K562 (cell line): ENCODE measurements around the gene PLXNB3. TPM values are rescaled to one million over a fixed set of nuclear protein-coding genes. Genes with fewer than 3 reads are reported as not detected.
A peak's percentile ranks its signal among the peaks of the same experiment; 100 is the strongest.

Experiments used
- ATAC-seq: fragments of 200-7000 bp; cut with Tn5 transposase; 3 replicates; pipeline ENCODE4 v1.9.1; 2020; ENCODE audit warnings: moderate library complexity
- BruUV-seq: library from RNA; stranded (reverse); fragments of 400-500 nt; replicated peaks from 2 replicates; lab custom pipeline; 2021; lab: Mats Ljungman, UMichigan
- CTCF ChIA-PET: fragments of 300-600 bp; formaldehyde crosslinking; extraction: SDS; loops from one replicate; lab custom pipeline; 2021; ENCODE audit warnings: low intra/inter-chr PET ratio; lab: Yijun Ruan, JAX
- POLR2A ChIA-PET: fragments of 300-600, 350-650 bp; sonication (Branson Sonifier 250); formaldehyde crosslinking; extraction: SDS; loops from one replicate; lab custom pipeline; 2021; ENCODE audit warnings: antibody characterized with exemption, inconsistent platforms; lab: Yijun Ruan, JAX
- DNase-seq, 4 experiments: peaks; one replicate each; pipeline versions ENCODE4 v3.0.0 to v3.0.0-alpha.2; 2011 to 2018; ENCODE audit warnings: low spot score in 3 of 4, mixed read lengths in 3 of 4; ENCODE audit errors: extremely low read depth in 1 of 4
- FAIRE-seq: peaks from 2 replicates; lab custom pipeline; 2011; peaks lifted over from hg19 to GRCh38; lab: Jason Lieb, UNC
- H2AFZ ChIP-seq: 2 replicates; pipeline ENCODE4 v1.6.0; 2011; ENCODE audit warnings: low read depth, low read length, control low read depth, inconsistent platforms
- H3K27ac ChIP-seq: fragments of 200-600 bp; 3 replicates; pipeline ENCODE4 v1.8.0; 2011; ENCODE audit warnings: low read depth, mild to moderate bottlenecking, control low read depth, inconsistent platforms, low read length, moderate library complexity, mixed read lengths; ENCODE audit errors: extremely low read depth
- H3K27me3 ChIP-seq, 2 experiments: fragments of 300-600 bp in 1 of 2; 2 replicates in 1 of 2; 3 replicates in 1 of 2; pipeline versions ENCODE4 v1.6.0 to v1.8.0; 2011; ENCODE audit warnings: inconsistent platforms in 2 of 2, low read length in 2 of 2, mild to moderate bottlenecking in 1 of 2, mixed read lengths in 1 of 2, moderate library complexity in 1 of 2; ENCODE audit not compliant: control insufficient read depth in 2 of 2, insufficient read depth in 2 of 2
- H3K36me3 ChIP-seq: fragments of 300-600 bp; 3 replicates; pipeline ENCODE4 v1.8.0; 2011; ENCODE audit warnings: mild to moderate bottlenecking, low read length, inconsistent platforms; ENCODE audit not compliant: control insufficient read depth, insufficient read depth
- H3K4me1 ChIP-seq, 2 experiments: fragments of 200-600 bp in 1 of 2; replicated peaks in 1 of 2; 2 replicates in 1 of 2; 3 replicates in 1 of 2; pipeline versions ENCODE4 v1.5.1 to v1.8.0; 2011; ENCODE audit warnings: inconsistent platforms in 2 of 2, low read length in 2 of 2, mild to moderate bottlenecking in 1 of 2, mixed read lengths in 1 of 2, moderate library complexity in 1 of 2; ENCODE audit not compliant: control insufficient read depth in 2 of 2, insufficient read depth in 2 of 2
- H3K4me2 ChIP-seq: 2 replicates; pipeline ENCODE4 v1.6.1; 2011; ENCODE audit warnings: low read length, control low read depth, inconsistent platforms, mixed read lengths; ENCODE audit not compliant: insufficient read depth
- H3K4me3 ChIP-seq: fragments of 200-600 bp; sonication (generic), shearing (Covaris generic); 2 replicates; pipeline ENCODE4 v1.5.1; 2016; ENCODE audit warnings: control low read depth, inconsistent platforms
- H3K79me2 ChIP-seq: fragments of 200-600 bp; 3 replicates; pipeline ENCODE4 v1.8.0; 2011; ENCODE audit warnings: low read length, inconsistent platforms; ENCODE audit not compliant: control insufficient read depth, insufficient read depth
- H3K9ac ChIP-seq, 2 experiments: 2 replicates each; pipeline versions ENCODE4 v1.6.0 to v1.6.1; 2011; ENCODE audit warnings: low read depth in 2 of 2, low read length in 2 of 2, control low read depth in 1 of 2, inconsistent platforms in 1 of 2, mild to moderate bottlenecking in 1 of 2, mixed read lengths in 1 of 2; ENCODE audit not compliant: insufficient read depth in 1 of 2
- H3K9me1 ChIP-seq: one replicate; pipeline ENCODE4 v1.6.0; 2011; ENCODE audit warnings: inconsistent platforms, mild to moderate bottlenecking, low read length, moderate library complexity; ENCODE audit not compliant: control insufficient read depth, insufficient read depth
- H3K9me3 ChIP-seq: replicated peaks from 2 replicates; pipeline ENCODE4 v1.5.1; 2011; ENCODE audit warnings: low read depth, low read length, inconsistent platforms; ENCODE audit not compliant: control insufficient read depth, insufficient read depth
- H4K20me1 ChIP-seq: replicated peaks from 2 replicates; pipeline ENCODE4 v1.6.1; 2011; ENCODE audit warnings: low read length, inconsistent platforms, mixed read lengths; ENCODE audit not compliant: control insufficient read depth, insufficient read depth
- CHD2 ChIP-seq: IDR thresholded peaks from 2 replicates; pipeline ENCODE4 v1.6.1; 2011; ENCODE audit warnings: low read depth, low read length
- SFPQ ChIP-seq: fragments of 200-400 bp; formaldehyde crosslinking; IDR thresholded peaks from 2 replicates; pipeline ENCODE4 v1.6.1; 2017; ENCODE audit warnings: mild to moderate bottlenecking, low read depth, low read length, moderate library complexity
- SP2 ChIP-seq: IDR thresholded peaks from 2 replicates; pipeline ENCODE4 v1.6.1; 2011; ENCODE audit warnings: mild to moderate bottlenecking, low read depth, low read length, moderate library complexity; ENCODE audit not compliant: poor library complexity, severe bottlenecking; ENCODE audit errors: extremely low read depth
- TCF3 ChIP-seq: sonication (generic); formaldehyde crosslinking; IDR thresholded peaks from 2 replicates; pipeline ENCODE4 v1.4.0; 2020; ENCODE audit warnings: mild to moderate bottlenecking, missing genetic modification reagents
- ZC3H4 ChIP-seq: sonication (generic); formaldehyde crosslinking; IDR thresholded peaks from 2 replicates; pipeline ENCODE4 v1.9.0; 2021; ENCODE audit warnings: missing genetic modification reagents, borderline replicate concordance
- ZNF3 ChIP-seq: fragments of 250-450 bp; sonication (Bioruptor Pico); IDR thresholded peaks from 2 replicates; pipeline ENCODE4 v1.5.0; 2021; ENCODE audit warnings: mild to moderate bottlenecking, moderate library complexity
- ZNF384 ChIP-seq: IDR thresholded peaks from 2 replicates; pipeline ENCODE4 v1.6.1; 2012; ENCODE audit warnings: low read depth, low read length, improper control_type of control experiment
- WGBS: fragments of 100-300 bp; shearing (Covaris generic); methylation state at CpG from one replicate; pipeline ENCODE4 v1.1.6; 2016; ENCODE audit warnings: low coverage, mixed read lengths; ENCODE audit not compliant: insufficient coverage; ENCODE audit errors: missing lambda C conversion rate; 5-methylcytosine and 5-hydroxymethylcytosine counted together
- in situ Hi-C: fragments of 300-500 bp; cut with MboI; formaldehyde crosslinking; loops from 4 replicates; pipeline ENCODE4 v1.15.0; 2018; ENCODE audit warnings: inconsistent platforms, mixed read lengths
- intact Hi-C: fragments of 100-400 bp; cut with micrococcal nuclease; formaldehyde crosslinking; loops from 2 replicates; pipeline ENCODE4 v1.14.2; 2022
- polyA plus RNA-seq, 8 experiments: library from polyadenylated mRNA; depleted of rRNA in 4 of 8; stranded (reverse) in 5 of 8; unstranded in 3 of 8; fragments of >200 nt; fragmentation: Nextera tagmentation in 2 of 8; fragmentation: Illumina TruSeq in 1 of 8; extraction: Ambion mirVana in 2 of 8; extraction: Trizol in 1 of 8; gene quantifications; 2 replicates each; pipeline versions ENCODE4 v1.2.1 to v1.2.3, GENCODE V29; 2011 to 2014; ENCODE audit warnings: inconsistent platforms in 1 of 8, missing spikeins in 1 of 8
- total RNA-seq, 7 experiments: library from RNA; depleted of rRNA in 6 of 7; stranded (reverse); fragments of >200 nt in 6 of 7; fragmentation: Illumina TruSeq in 2 of 7; extraction: Trizol in 2 of 7; gene quantifications; 2 replicates each; pipeline versions ENCODE4 v1.2.1 to v1.2.3, GENCODE V29; 2011 to 2021; ENCODE audit warnings: low replicate concordance in 1 of 7
- TF ChIP-seq, protein P1 (sequence below), 3 experiments: IDR thresholded peaks in 2 of 3; conservative IDR thresholded peaks in 1 of 3; 2 replicates each; pipeline ENCODE4 v1.5.1; 2011 to 2012; ENCODE audit warnings: low read length in 3 of 3, mild to moderate bottlenecking in 3 of 3, control low read depth in 2 of 3, improper control_type of control experiment in 1 of 3, inconsistent platforms in 1 of 3, low read depth in 1 of 3, mixed read lengths in 1 of 3, moderate library complexity in 1 of 3; ENCODE audit not compliant: insufficient read depth in 2 of 3

Gene PLXNB3
- total and polyA plus RNA-seq, 9 of the 15 experiments (the other 6 are each of a cell fraction or from before 2014, with no cell fraction given) = 0.22 to 2.0 (median 1.4) TPM; not detected in 2

DNA sequence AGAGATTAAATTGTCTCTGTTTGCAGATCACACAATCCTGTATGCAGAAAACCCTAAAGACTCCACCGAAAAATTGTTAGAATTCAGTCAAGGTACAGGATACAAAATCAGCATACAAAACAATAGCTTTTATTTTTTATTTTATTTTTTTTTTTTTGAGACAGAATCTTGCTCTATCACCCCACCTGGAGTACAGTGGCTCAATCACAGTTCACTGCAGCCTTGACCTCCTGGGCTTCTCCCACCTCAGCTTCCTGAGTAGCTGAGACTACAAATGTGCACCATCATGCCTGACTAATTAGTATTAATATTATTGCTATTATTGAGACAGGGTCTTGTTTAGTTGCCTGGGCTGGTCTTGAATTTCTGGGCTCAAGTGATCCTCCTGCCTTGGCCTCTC, 8.9 kb upstream of the PLXNB3 start:
- Histone ChIP-seq H3K4me1 (no peaks in the 10 kb centered on the region; a peak in 1 of 5 replicates), H3K27ac (no peak overlapping the region), H3K9me1 (no peaks in the 10 kb centered on the region), H3K9me3 (no peaks in the 10 kb centered on the region), H3K4me3 (no peak overlapping the region), H3K27me3 (no peaks in the 10 kb centered on the region), H3K4me2 (no peak overlapping the region), H3K9ac (no peak overlapping the region), H3K79me2 (no peaks in the 10 kb centered on the region), H3K36me3 (0 out of 3 replicates have a peak, but pooled peaks cover 2% of the 10 kb centered on the region), H2AFZ (no peak overlapping the region), H4K20me1 (no peaks in the 10 kb centered on the region)
- ATAC-seq (peak; percentile 66; the same call in 2 of the 3 replicates), FAIRE-seq (no peak), DNase-seq (no peak)
- intact Hi-C loops (no loop called here), in situ Hi-C loops (no loop called here)
- CTCF ChIA-PET = interaction anchor here (0.5 kb wide), 1 partner anchor 199 kb away, joined by 3 read pairs; no protein-coding TSS in a partner anchor
- WGBS = 57% methylated on average over 1 of the region's 1 CpG
- POLR2A ChIA-PET = no interaction called here
- TF ChIP-seq ZNF3 (CRISPR knock-in tag) (no peak), ZC3H4 (CRISPR knock-in tag) (no peak), ZNF384 (peak; percentile 58; the same call in 1 of the 2 replicates), TCF3 (CRISPR knock-in tag) (no peak), SFPQ (no peak), SP2 (no peak), CHD2 (no peak)
- TF ChIP-seq, protein P1, sequence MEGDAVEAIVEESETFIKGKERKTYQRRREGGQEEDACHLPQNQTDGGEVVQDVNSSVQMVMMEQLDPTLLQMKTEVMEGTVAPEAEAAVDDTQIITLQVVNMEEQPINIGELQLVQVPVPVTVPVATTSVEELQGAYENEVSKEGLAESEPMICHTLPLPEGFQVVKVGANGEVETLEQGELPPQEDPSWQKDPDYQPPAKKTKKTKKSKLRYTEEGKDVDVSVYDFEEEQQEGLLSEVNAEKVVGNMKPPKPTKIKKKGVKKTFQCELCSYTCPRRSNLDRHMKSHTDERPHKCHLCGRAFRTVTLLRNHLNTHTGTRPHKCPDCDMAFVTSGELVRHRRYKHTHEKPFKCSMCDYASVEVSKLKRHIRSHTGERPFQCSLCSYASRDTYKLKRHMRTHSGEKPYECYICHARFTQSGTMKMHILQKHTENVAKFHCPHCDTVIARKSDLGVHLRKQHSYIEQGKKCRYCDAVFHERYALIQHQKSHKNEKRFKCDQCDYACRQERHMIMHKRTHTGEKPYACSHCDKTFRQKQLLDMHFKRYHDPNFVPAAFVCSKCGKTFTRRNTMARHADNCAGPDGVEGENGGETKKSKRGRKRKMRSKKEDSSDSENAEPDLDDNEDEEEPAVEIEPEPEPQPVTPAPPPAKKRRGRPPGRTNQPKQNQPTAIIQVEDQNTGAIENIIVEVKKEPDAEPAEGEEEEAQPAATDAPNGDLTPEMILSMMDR (IDR thresholded peaks at IDR 0.05 in 2 of 3, conservative IDR thresholded peaks at IDR 0.05 in 1 of 3; ENCODE audit: insufficient read depth in 2 of 3, low read depth in 1 of 3, low read length in 3 of 3) = peak in 1 of 3 experiments; percentile 18; a peak in 1 of 6 replicates
- BruUV-seq = no TSS peak
